Islet of Langerhans (tissue), 1 donor: ENCODE measurements around the gene RNF113B.

Experiments used
- FAIRE-seq: peaks from one replicate; lab custom pipeline; 2011; peaks lifted over from hg19 to GRCh38; lab: Jason Lieb, UNC

The RNF113B gene

GRCh38 chr13:98141091-98141490 lies 36.0 kb downstream of the RNF113B start:
- FAIRE-seq: no peak

- no peak for FAIRE-seq
Observed at GRCh38 chr13:98134901-98135300, 42.2 kb downstream of the RNF113B start.

- no peak for FAIRE-seq
Observed at GRCh38 chr13:98133946-98134345, 43.1 kb downstream of the RNF113B start.

GRCh38 chr13:98129059-98129746 lies 47.9 kb downstream of the RNF113B start:
- FAIRE-seq: no peak
